CD4-positive, alpha-beta T cell treated with Interleukin-4 for 1 hour (primary cell): Measurements from ENCODE around the gene ERCC4.

ENCODE experiments used
- DNase-seq, 2 donors: peaks; one replicate each; pipeline ENCODE4 v3.0.0-alpha.2; 2020 to 2022

ERCC4 gene

DNA sequence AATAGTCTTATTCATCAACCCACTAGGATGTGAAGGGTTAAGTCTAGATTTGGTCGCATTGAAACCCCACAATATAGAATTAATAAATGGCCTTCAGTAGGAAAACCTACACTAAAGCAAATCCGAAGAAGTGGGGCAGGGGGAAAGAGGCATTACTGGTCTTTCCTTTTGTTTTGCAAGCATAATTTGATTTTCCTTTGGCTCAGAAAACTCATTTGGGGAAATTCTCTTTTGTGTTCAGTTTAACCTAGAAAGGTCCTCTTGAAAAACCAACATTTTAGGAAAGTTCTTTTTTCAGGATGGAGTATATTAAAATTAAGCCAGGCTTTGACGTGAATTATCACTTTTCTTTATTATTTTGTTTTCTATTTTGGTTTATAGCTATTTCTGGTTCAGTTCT is 31.7 kb downstream of the ERCC4 start:
- no peak for DNase-seq

GRCh38 chr16:13953501-13953900 is 33.5 kb downstream of the ERCC4 start:
- no peak for DNase-seq

DNA sequence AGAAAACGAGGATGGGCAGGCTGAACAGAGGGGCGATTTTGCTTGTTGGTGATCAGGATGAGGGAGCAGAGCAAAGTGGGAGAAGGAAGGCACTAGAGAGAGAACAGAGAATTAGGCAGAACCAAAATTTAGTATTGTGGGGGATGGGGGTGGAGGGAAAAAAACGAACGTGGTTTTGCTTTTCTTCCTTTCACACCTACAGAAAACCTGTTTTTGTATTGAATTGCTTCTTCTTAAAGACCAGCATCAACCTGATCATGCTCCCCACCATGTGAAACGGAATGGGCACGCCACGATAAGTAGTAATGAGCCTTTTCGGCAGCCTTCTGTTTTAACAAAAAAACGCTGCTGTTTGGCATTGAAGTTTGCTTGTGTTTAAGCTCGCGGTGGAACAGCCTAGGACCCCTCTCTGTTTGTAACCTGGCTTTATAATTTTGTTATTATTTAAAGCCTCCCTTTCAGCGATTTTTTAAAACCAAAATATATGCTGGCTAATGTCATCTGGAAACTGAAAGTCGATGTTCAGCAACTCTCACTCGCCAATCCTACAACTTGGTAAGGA is 36.8 kb downstream of the ERCC4 start:
- no peak for DNase-seq

- DNase-seq: peak; percentile 9 to 55
Observed at GRCh38 chr16:13957197-13958078, 37.5 kb downstream of the ERCC4 start.

- DNase-seq: no peak
Observed at GRCh38 chr16:13958474-13958873, 38.5 kb downstream of the ERCC4 start.

DNA sequence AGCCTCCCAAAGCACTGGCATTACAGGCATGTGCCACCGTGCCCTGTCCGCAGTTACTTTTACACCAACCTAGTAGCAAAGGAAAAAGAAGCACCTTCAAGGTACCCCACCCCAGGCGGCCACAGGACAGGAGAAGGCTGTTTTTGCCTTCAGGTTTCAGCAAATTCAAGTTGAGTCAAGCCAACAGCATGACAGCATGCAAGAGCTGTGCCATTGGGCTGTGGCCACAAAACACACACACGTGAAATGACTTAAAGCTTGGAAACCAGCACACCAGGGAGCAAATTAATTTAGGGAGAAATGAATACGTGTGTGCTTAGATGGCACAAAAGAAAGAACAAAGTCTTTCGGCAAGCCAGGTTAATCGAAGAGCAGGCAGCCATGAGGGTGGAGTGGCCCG is 39.7 kb downstream of the ERCC4 start:
- DNase-seq: no peak

DNA sequence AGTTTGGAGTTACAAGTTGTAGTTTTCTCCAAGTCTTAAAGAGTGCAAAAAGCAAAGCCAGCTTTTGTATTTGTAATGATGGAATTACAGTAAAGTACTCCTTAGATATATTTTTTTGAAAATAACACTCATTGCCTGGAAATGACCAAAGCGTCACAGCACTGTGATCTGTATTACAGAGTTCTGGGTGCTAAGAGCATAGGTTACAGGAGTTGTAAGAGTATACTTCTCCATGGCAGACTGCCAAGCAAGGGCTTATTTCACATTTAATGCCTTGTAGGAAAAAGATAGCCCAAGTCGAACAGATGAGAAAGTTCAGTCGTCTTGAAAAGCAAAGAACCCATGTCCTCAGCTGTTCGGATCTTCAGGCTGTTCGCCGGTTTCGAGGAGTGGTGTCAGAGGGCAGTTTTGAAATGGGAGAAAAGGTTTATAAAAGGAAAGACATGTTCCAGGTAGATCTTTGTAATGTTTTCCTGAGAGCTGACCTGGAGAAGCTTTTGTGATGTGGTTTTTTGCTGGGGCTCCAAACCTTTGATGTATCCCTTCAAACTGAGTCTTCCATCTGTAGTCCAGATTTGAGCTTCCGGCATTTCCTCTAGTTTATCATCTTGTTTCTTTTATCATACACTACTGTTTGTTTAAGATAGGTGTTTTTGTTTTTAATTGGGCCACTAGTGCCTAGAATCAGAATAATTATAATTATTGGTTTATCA is 41.3 kb downstream of the ERCC4 start:
- DNase-seq: no peak

GRCh38 chr16:13962232-13962631 is 42.3 kb downstream of the ERCC4 start:
- DNase-seq: no peak

DNA sequence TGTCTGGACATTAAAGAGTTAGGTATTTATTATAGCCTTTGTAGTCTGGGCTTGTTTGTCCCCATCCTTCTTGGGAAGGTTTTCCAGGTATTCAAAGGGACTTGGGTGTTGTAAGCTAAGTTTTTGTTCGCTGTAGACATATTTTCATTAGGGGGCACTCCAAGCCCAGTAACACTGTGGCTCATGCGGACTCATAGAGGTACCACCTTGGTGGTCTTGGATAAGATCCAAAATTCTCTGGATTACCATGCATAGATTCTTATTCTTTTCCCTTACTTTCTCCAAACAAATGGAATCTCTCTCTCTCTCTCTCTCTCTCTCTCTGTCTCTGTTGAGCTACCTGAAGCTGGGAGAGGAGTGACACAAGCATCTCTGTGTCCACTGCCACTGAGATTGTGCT is 48.9 kb downstream of the ERCC4 start:
- DNase-seq: no peak

- DNase-seq: no peak
Observed at GRCh38 chr16:13969711-13970110, 49.8 kb downstream of the ERCC4 start.

DNA sequence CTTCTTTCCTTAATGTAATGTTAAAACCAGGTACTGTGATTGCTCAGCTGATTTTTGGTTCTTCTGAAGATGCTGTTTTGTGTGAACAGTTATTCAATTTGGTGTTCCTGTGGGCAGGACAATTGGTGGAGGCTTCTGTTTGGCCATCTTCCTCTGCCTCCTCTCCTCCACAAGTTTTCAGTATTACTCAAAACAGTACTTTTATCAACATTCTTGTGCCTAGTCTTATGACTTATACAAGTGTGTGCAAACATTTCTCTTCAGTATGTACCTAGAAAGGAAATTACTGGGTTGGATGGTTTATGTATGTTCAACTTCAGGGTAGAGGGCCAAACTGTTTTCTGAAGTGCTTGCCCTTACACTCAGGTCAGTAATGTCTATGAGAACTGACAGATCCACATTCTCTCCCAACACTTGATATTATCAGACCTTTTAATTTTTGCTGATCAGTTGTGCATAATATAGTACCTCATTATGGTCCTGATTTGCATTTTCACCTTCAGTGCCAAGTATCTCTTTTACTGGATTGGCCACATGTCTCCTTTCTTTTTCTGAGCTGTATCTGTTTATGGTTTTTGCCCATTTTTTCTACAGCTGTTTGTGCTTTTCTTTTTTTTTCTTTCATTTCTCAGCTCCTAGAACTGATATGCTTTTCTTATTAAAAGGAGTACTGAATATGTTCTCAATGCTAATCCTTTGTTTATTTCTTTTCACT is 50.9 kb downstream of the ERCC4 start:
- no peak for DNase-seq

DNA sequence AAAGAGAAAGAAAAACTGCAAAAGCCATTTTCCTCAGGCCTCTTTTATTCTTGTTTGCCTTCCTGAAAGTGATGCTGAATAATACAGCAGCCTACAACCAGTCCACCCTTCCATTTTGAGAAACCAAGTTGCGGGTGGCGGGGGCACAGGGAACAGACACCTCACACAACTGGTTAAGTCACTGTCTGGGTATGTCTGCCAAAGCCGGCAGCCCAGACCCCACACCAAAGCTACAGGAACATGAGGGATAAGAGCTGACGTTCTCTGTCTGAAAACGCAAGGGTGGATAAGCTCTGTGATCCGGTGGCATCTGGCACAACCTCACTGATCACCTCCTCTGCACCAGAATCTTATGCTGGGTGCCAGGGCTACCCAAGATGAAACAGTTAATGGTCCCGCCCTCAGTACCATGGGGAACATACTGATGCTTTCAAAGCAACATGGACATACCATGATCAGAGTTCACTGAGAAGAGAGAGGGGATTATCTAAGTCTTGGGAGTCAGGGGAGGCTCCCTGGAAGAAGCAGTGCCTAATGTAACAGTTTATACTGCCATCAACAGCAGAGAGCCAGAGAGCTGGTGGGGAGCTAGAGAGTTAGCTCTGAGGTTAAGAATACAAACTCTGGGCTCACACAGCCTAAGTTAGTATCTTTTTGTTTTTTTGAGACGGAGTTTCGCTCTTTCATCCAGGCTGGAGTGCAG is 53.5 kb downstream of the ERCC4 start:
- DNase-seq: no peak

DNA sequence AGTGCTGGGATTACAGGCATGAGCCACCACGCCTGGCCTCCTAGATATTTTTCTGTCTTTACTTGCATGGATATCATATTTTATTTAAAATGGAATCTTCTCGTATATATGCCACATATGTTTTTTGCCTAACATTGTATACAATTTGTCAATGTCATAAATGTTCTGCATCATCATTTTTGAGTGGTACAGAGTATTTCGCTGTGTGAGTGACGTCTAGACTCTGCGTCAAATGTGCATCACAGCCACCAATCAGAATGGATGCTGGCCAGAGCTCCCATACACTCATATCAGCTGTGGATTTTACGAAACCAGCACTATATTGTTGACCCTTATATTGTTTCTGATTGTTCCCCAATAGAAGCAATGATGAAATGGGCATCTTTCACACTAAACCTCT is 57.2 kb downstream of the ERCC4 start:
- no peak for DNase-seq

DNA sequence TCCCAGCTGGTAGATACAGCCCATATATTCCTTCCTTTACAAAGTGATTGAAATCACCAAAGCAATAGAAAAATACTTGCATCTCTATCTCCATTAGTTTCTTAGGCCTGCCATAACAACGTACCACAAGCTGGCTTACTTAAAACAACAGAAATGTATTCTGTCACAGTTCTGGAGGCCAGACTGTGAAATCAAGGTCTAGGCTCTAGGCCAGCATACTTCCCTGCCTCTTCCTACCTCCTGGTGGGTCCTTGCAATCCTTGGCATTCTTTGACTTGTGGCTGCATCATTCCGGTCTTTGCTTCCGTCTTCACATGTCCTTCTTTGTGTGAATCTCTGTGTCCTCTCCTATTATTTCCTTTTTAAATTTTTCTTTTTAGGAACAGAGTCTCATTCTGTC is 62.5 kb downstream of the ERCC4 start:
- no peak for DNase-seq

GRCh38 chr16:13983625-13984024 is 63.7 kb downstream of the ERCC4 start:
- no peak for DNase-seq

- DNase-seq: no peak
Observed at GRCh38 chr16:13984794-13985193, 64.8 kb downstream of the ERCC4 start.

DNA sequence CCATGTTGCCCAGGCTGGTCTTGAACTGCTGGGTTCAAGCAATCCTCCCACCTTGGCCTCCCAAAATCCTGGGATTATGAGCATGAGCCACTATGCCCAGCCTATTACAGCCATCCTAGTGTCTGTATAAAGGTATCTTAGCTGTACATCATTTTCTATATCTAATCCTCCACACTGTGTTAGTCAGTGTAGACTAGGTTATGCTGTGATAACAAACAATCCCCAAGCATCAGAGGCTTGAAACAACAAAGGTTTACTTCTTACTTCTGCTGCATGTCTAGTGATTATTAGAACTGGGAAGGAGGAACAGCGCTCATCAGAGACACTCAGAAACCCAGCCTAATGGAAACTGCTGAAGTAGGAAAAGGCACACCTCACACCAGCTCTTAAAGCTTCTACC is 68.1 kb downstream of the ERCC4 start:
- no peak for DNase-seq

DNA sequence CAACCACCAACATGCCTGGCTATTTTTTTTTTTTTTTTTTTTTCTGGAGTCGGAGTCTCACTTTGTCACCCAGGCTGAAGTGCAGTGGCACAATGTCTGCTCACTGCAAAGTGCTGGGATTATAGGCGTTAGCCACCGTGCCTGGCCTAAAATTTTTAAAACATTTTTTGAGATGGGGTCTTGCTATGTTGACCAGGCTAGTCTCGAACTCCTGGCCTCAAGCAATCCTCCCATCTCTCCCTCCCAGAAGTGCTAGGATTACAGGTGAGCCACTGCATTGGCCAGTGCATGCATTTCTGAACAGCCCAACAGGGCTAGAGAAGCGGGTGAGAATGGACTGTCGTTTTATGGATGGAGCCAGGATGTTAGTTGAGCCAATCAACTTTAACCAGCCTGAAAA is 72.4 kb downstream of the ERCC4 start:
- no peak for DNase-seq

DNA sequence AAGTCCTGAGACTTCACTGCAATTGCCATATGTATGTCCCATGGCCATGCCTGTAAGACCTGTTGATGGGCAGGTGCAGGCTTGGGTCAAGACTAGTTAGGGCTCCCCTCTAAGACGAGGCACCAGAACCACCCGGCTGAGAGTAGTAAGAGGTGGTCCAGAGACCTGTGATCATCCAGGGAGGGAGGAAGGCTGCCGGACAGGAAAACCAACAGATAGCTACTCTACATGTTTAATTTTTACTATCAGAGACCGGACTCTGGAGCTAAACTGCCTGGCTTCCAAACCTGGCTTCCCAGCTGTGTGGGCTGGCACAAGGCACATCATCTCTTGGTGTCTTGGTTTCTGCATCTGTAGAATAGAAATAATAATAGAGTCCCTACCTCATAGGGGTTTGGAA is 73.0 kb downstream of the ERCC4 start:
- DNase-seq: no peak

GRCh38 chr16:13994239-13995106 is 74.5 kb downstream of the ERCC4 start:
- DNase-seq: no peak

GRCh38 chr16:13995194-13995593 is 75.2 kb downstream of the ERCC4 start:
- DNase-seq: no peak
